ENCODE measurements around the gene IL23A.
A peak's percentile ranks its signal among the peaks of the same experiment; 100 is the strongest.
"Not testable (repeated sequence)": the region's sequence is repeated elsewhere in the genome, so short reads cannot be mapped to it uniquely, and the experiment has no call there.

Gene IL23A

DNA sequence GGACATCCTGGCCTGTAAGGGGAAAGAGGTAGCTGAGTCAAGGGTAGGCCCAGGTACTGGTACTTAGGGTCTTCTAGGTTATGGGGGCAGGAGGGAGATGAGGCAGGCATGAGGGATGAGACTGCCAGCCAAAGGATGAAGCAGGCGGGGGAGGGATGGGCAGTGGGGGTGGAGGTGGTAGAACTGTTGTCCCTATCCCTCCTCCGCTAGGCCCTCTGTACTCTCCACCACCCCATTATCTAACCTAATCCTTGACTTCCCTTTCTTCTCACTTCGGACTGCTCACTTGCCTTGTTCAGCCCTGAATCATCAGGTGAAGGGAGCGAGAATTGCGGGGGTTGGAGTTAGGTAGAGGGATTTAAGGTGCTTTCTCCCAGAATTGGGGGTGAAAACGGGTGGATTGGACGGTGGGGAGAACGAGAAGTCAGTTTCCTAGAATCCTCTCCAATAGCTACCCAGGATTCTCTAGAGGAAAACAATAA is 5.4 kb upstream of the IL23A start:
- H3K9me3 ChIP-seq (ENCODE audit: control extremely low read depth in 1 of 5, control insufficient read depth in 4 of 5, insufficient read depth in 2 of 5, low read depth in 1 of 5, low read length in 4 of 5) = no peaks in the 10 kb centered on the region
- DNase-seq = peak in 1 of 3 donors; percentile 81
- H3K4me1 ChIP-seq (ENCODE audit: control extremely low read depth in 1 of 4, control insufficient read depth in 4 of 4, insufficient read depth in 4 of 4, low read length in 3 of 4) = peaks cover 9 to 25% (median 22%) of the 10 kb centered on the region in 4 experiments
- peaks cover 0 to 3% (median 0%) of the 10 kb centered on the region in 4 experiments for H3K36me3 ChIP-seq (ENCODE audit: control insufficient read depth in 4 of 4, insufficient read depth in 4 of 4, low read length in 3 of 4)
- ChIA-PET CTCF (interaction anchor here (0.6 to 2.2 kb wide), 5 partner anchors 17 to 135 kb away, joined by 3 to 7 read pairs (median 3); partner anchors contain the start of gene CNPY2), POLR2A (interaction anchor here (0.6 to 3.3 kb wide), 8 partner anchors 11 to 1863 kb away, joined by 3 to 28 read pairs (median 4); partner anchors contain the start of genes CNPY2, COQ10A and STAT2)
- H3K27ac ChIP-seq (ENCODE audit: insufficient read depth in 1 of 2, low read depth in 1 of 2, low read length in 2 of 2, poor library complexity in 1 of 2, severe bottlenecking in 2 of 2) = peak overlapping the region; percentile 99
- H3K4me3 ChIP-seq (ENCODE audit: control insufficient read depth in 1 of 7, extremely low read depth in 1 of 7, insufficient read depth in 4 of 7, low read depth in 2 of 7, low read length in 6 of 7) = peak overlapping the region; percentile 4 to 84 (median 72)
- WGBS (ENCODE audit: insufficient coverage) = no CpG with 5 or more reads among the region's 8 CpGs
- H3K27me3 ChIP-seq (replicated peaks in 2 of 5; ENCODE audit: control insufficient read depth in 4 of 5, insufficient read depth in 5 of 5, low read length in 4 of 5) = no peaks in the 10 kb centered on the region

DNA sequence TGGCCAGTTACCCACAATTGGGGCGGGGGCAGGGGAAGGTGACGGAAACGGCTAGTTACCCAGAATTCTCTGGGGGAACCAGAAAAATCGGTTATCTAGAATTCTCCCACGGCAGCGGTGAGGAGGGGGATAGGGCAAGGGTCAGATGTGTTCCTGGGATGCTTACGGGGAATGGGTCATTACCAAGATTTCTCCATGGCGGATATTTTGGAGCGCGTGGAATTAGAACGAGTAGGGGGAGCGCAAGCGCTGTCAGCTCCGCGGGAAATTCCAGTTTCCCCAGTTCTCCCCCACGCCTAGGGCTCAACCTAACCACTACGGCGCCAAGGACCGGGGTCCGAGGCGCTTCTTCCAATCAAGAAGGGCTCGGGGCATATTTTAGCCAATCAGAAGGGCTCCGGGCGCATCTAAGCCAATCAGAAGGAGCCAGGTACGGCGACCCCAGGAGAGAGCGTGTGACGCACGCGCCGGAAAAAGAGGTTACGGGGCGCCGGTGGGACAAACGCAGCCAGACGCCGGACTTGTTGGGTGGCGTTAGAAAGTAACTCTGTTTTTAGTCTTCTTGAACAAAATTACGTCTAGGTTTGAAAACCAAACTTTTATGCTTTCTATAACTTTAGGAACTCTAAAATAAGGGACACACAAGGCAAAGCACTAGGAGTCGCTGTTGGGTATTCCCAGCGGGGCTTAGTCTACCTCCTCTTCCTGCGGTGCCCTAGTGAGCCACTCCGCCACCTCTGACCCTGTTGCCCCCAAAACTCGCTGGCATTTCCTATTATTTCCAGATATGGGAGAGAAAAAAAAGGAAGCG is 4.8 kb upstream of the IL23A start, which contains the start of gene PAN2:
PAN2 (minus strand) TSS at position 322 of the 811 bp plus-strand sequence. CDS start 906 bp downstream, outside the sequence.
- CTCF ChIA-PET = interaction anchor here (0.8 to 2.2 kb wide), 6 partner anchors 18 to 144 kb away, joined by 3 to 8 read pairs (median 4); partner anchors contain the start of gene CNPY2
- Histone ChIP-seq H3K36me3 (ENCODE audit: control insufficient read depth in 4 of 4, insufficient read depth in 4 of 4, low read length in 3 of 4) (no peaks in the 10 kb centered on the region), H3K27ac (ENCODE audit: insufficient read depth in 1 of 2, low read depth in 1 of 2, low read length in 2 of 2, poor library complexity in 1 of 2, severe bottlenecking in 2 of 2) (peak within 1 kb of the TSS; percentile 99), H3K9me3 (ENCODE audit: control extremely low read depth in 1 of 5, control insufficient read depth in 4 of 5, insufficient read depth in 2 of 5, low read depth in 1 of 5, low read length in 4 of 5) (no peaks in the 10 kb centered on the region), H3K4me3 (ENCODE audit: control insufficient read depth in 1 of 7, extremely low read depth in 1 of 7, insufficient read depth in 4 of 7, low read depth in 2 of 7, low read length in 6 of 7) (peak within 1 kb of the TSS; percentile 4 to 84 (median 72)), H3K4me1 (ENCODE audit: control extremely low read depth in 1 of 4, control insufficient read depth in 4 of 4, insufficient read depth in 4 of 4, low read length in 3 of 4) (peaks cover 9 to 30% (median 27%) of the 10 kb centered on the region in 4 experiments), H3K27me3 (replicated peaks in 2 of 5; ENCODE audit: control insufficient read depth in 4 of 5, insufficient read depth in 5 of 5, low read length in 4 of 5) (no peaks in the 10 kb centered on the region)
- POLR2A ChIA-PET = interaction anchor here (0.6 to 3.3 kb wide), 7 partner anchors 11 to 1864 kb away, joined by 3 to 28 read pairs (median 4); partner anchors contain the start of genes CNPY2, RNF41 and STAT2
- peak; percentile 98 to 99 (median 99) for DNase-seq
- 0% methylated on average over 31 of the region's 45 CpGs for WGBS (ENCODE audit: insufficient coverage)

DNA sequence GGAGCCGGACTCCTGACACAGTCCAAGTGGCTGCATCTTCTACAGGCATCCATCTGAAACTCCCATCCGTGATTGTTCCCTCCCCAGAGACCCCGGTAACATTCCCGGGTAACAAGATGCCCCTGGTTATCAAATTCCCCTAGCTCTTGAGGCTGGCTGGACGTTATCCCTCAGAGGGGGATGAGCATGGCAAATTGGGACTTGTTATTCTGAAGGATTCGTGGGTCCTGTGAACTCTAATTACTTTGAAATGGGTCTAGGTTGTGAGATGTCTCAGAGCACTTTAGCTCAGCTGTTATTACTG is 4.2 kb upstream of the IL23A start:
- Histone ChIP-seq H3K4me3 (ENCODE audit: control insufficient read depth in 1 of 7, extremely low read depth in 1 of 7, insufficient read depth in 4 of 7, low read depth in 2 of 7, low read length in 6 of 7) (peak overlapping the region; percentile 4 to 84 (median 72)), H3K36me3 (ENCODE audit: control insufficient read depth in 4 of 4, insufficient read depth in 4 of 4, low read length in 3 of 4) (no peaks in the 10 kb centered on the region), H3K27me3 (replicated peaks in 2 of 5; ENCODE audit: control insufficient read depth in 4 of 5, insufficient read depth in 5 of 5, low read length in 4 of 5) (no peaks in the 10 kb centered on the region), H3K27ac (ENCODE audit: insufficient read depth in 1 of 2, low read depth in 1 of 2, low read length in 2 of 2, poor library complexity in 1 of 2, severe bottlenecking in 2 of 2) (peak overlapping the region; percentile 99), H3K9me3 (ENCODE audit: control extremely low read depth in 1 of 5, control insufficient read depth in 4 of 5, insufficient read depth in 2 of 5, low read depth in 1 of 5, low read length in 4 of 5) (no peaks in the 10 kb centered on the region), H3K4me1 (ENCODE audit: control extremely low read depth in 1 of 4, control insufficient read depth in 4 of 4, insufficient read depth in 4 of 4, low read length in 3 of 4) (peaks cover 9 to 33% (median 28%) of the 10 kb centered on the region in 4 experiments)
- WGBS (ENCODE audit: insufficient coverage) = 4% methylated on average over 4 of the region's 6 CpGs
- ChIA-PET POLR2A (interaction anchor here (0.9 to 3.3 kb wide), 3 partner anchors 19 to 130 kb away, joined by 3 to 28 read pairs (median 4); partner anchors contain the start of genes CNPY2 and RNF41), CTCF (interaction anchor here (0.6 to 2.3 kb wide), 5 partner anchors 21 to 144 kb away, joined by 3 to 8 read pairs (median 6); no protein-coding TSS in a partner anchor)
- DNase-seq = no peak

DNA sequence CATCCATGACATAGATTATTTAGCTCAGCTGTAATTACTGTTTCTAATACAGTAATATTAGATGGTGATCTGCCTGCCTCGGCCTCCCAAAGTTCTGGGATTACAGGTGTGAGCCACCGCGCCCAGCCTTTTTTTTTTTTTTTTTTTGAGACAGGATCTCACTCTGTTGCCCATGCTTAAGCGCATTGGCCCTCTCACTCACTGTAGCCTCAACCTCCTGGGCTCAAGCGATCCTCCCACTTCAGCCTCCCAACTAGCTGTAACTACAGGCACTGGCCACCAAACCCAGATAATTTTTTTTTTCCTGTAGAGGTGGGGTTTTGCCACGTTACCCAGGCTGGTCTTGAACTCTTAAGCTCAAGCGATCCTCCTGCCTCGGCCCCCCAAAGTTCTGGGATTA is 3.2 kb upstream of the IL23A start:
- ChIA-PET POLR2A (interaction anchor here (0.7 kb wide), 1 partner anchor 172 kb away, joined by 4 read pairs; no protein-coding TSS in a partner anchor), CTCF (interaction anchor here (1.7 to 2.3 kb wide), 3 partner anchors 11 to 129 kb away, joined by 5 to 8 read pairs (median 6); no protein-coding TSS in a partner anchor)
- H3K9me3 ChIP-seq (ENCODE audit: control extremely low read depth in 1 of 5, control insufficient read depth in 4 of 5, insufficient read depth in 2 of 5, low read depth in 1 of 5, low read length in 4 of 5); H3K4me3 ChIP-seq (ENCODE audit: control insufficient read depth in 1 of 7, extremely low read depth in 1 of 7, insufficient read depth in 4 of 7, low read depth in 2 of 7, low read length in 6 of 7); H3K36me3 ChIP-seq (ENCODE audit: control insufficient read depth in 4 of 4, insufficient read depth in 4 of 4, low read length in 3 of 4); H3K27me3 ChIP-seq (replicated peaks in 2 of 5; ENCODE audit: control insufficient read depth in 4 of 5, insufficient read depth in 5 of 5, low read length in 4 of 5): not testable (repeated sequence)
- 96% methylated on average over 5 of the region's 8 CpGs for WGBS (ENCODE audit: insufficient coverage)
- Histone ChIP-seq H3K27ac (ENCODE audit: insufficient read depth in 1 of 2, low read depth in 1 of 2, low read length in 2 of 2, poor library complexity in 1 of 2, severe bottlenecking in 2 of 2) (peak overlapping the region in 1 of 2 experiments; percentile 68), H3K4me1 (ENCODE audit: control extremely low read depth in 1 of 4, control insufficient read depth in 4 of 4, insufficient read depth in 4 of 4, low read length in 3 of 4) (peaks cover 9 to 33% (median 28%) of the 10 kb centered on the region in 4 experiments)
- peak in 2 of 3 donors; percentile 17 to 26 for DNase-seq

DNA sequence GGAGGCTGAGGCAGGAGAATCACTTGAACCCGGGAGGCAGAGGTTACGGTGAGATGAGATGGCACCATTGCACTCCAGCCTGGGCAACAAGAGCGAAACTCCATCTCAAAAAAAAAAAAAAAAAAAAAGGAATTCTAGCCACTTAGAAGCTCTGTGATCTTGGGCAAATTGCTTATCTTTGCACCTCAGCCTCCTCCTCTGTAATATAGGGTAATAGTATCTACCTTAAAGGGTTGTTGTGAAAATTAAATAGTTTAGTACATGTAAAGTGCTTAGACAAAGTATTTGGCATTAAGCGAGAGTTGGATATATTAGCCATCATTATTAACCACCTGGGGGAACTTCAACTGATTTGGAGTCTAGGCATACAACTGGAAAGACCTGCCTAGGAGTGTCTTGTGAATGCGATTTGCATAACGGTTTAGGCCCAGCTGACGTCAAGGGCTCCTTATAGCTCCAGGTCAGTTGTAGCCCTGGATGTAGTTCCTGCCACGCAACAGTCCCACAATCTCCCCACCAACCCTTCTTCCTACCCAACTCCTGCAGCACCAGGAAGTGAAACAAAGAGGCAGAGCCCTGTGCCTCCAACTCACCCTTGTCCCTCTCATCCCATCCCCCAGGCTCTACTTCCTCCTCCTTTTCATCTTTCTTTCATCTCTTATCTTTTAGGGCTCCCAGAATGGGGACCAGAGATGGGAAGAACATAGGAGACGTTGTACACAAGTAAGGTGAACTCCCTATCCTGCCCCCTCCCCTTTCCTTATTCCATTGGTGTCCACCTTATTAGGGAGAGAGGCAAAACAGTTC is 2.1 kb upstream of the IL23A start:
- no peak overlapping the region for H3K4me3 ChIP-seq (ENCODE audit: control insufficient read depth in 1 of 7, extremely low read depth in 1 of 7, insufficient read depth in 4 of 7, low read depth in 2 of 7, low read length in 6 of 7)
- peaks cover 0 to 6% (median 2%) of the 10 kb centered on the region in 4 experiments for H3K36me3 ChIP-seq (ENCODE audit: control insufficient read depth in 4 of 4, insufficient read depth in 4 of 4, low read length in 3 of 4)
- no peak for DNase-seq
- peaks cover 9 to 33% (median 28%) of the 10 kb centered on the region in 4 experiments for H3K4me1 ChIP-seq (ENCODE audit: control extremely low read depth in 1 of 4, control insufficient read depth in 4 of 4, insufficient read depth in 4 of 4, low read length in 3 of 4)
- CTCF ChIA-PET = interaction anchor here (1.9 to 2.3 kb wide), 2 partner anchors 10 to 18 kb away, joined by 5 to 6 read pairs; no protein-coding TSS in a partner anchor
- no peaks in the 10 kb centered on the region for H3K27me3 ChIP-seq (replicated peaks in 2 of 5; ENCODE audit: control insufficient read depth in 4 of 5, insufficient read depth in 5 of 5, low read length in 4 of 5)
- no peaks in the 10 kb centered on the region for H3K9me3 ChIP-seq (ENCODE audit: control extremely low read depth in 1 of 5, control insufficient read depth in 4 of 5, insufficient read depth in 2 of 5, low read depth in 1 of 5, low read length in 4 of 5)
- WGBS (ENCODE audit: insufficient coverage) = 100% methylated on average over 6 of the region's 9 CpGs
- POLR2A ChIA-PET = no interaction called here
- peak overlapping the region in 1 of 2 experiments; percentile 68 for H3K27ac ChIP-seq (ENCODE audit: insufficient read depth in 1 of 2, low read depth in 1 of 2, low read length in 2 of 2, poor library complexity in 1 of 2, severe bottlenecking in 2 of 2)

DNA sequence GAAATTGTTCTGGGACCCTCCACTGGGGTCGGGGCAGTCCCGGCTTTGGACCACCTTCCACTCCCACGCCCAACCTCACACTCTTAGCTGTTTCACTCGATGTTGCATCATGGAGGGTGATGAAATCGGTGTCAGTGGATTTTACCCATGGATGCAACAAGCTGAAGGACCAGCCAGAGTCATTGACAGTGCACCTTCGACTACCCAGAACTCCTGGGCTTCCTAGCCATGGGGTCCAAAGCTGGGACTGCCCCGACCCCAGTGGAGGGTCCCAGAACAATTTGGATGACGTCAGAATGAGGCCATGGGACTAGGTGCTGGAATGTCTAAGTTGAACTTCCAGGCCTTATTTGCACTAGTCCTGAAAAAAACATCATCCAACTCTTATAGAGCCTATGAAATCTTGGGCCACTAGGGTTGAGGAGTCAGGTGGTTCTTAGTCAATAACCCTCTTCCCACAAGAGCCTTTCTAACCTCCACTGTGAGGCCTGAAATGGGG is 882 bp upstream of the IL23A start:
- peaks cover 9 to 28% (median 23%) of the 10 kb centered on the region in 4 experiments for H3K4me1 ChIP-seq (ENCODE audit: control extremely low read depth in 1 of 4, control insufficient read depth in 4 of 4, insufficient read depth in 4 of 4, low read length in 3 of 4)
- ChIA-PET CTCF (interaction anchor here (0.7 to 1.6 kb wide), 3 partner anchors 8 to 80 kb away, joined by 3 to 5 read pairs (median 4); no protein-coding TSS in a partner anchor), POLR2A (interaction anchor here (0.6 to 1.3 kb wide), 2 partner anchors 22 to 119 kb away, joined by 4 to 8 read pairs; partner anchors contain the start of gene STAT2)
- H3K9me3 ChIP-seq (ENCODE audit: control extremely low read depth in 1 of 5, control insufficient read depth in 4 of 5, insufficient read depth in 2 of 5, low read depth in 1 of 5, low read length in 4 of 5) = no peaks in the 10 kb centered on the region
- H3K36me3 ChIP-seq (ENCODE audit: control insufficient read depth in 4 of 4, insufficient read depth in 4 of 4, low read length in 3 of 4) = peaks cover 0 to 11% (median 5%) of the 10 kb centered on the region in 4 experiments
- H3K27ac ChIP-seq (ENCODE audit: insufficient read depth in 1 of 2, low read depth in 1 of 2, low read length in 2 of 2, poor library complexity in 1 of 2, severe bottlenecking in 2 of 2) = peak overlapping the region in 1 of 2 experiments; percentile 11
- H3K27me3 ChIP-seq (replicated peaks in 2 of 5; ENCODE audit: control insufficient read depth in 4 of 5, insufficient read depth in 5 of 5, low read length in 4 of 5) = no peaks in the 10 kb centered on the region
- WGBS (ENCODE audit: insufficient coverage) = 90% methylated on average over 6 of the region's 8 CpGs
- no peak for DNase-seq
- no peak overlapping the region for H3K4me3 ChIP-seq (ENCODE audit: control insufficient read depth in 1 of 7, extremely low read depth in 1 of 7, insufficient read depth in 4 of 7, low read depth in 2 of 7, low read length in 6 of 7)
